GM12878 (cell line): ENCODE results near the gene USP36. TPM values are rescaled to one million over a fixed set of nuclear protein-coding genes. Genes with fewer than 3 reads are reported as not detected.
"Not testable (repeated sequence)": the region's sequence is repeated elsewhere in the genome, so short reads cannot be mapped to it uniquely, and the experiment has no call there.

Experiments
- ATAC-seq: fragments of 200-7000 bp; cut with Tn5 transposase; 3 replicates; pipeline ENCODE4 v1.9.1; 2020; ENCODE audit warnings: mild to moderate bottlenecking, moderate library complexity
- BruUV-seq: library from RNA; stranded (reverse); fragments of 400-500 nt; replicated peaks from 2 replicates; lab custom pipeline; 2021; lab: Mats Ljungman, UMichigan
- CTCF ChIA-PET: fragments of 300-600 bp; sonication (Branson Sonifier 250); formaldehyde crosslinking; extraction: SDS; loops from one replicate; lab custom pipeline; 2021; ENCODE audit warnings: inconsistent platforms; lab: Yijun Ruan, JAX
- POLR2A ChIA-PET: fragments of 350-600 bp; formaldehyde crosslinking; extraction: SDS; loops from one replicate; lab custom pipeline; 2021; ENCODE audit warnings: inconsistent platforms; lab: Charles Lee
- RAD21 ChIA-PET: fragments of 300-600 bp; sonication (Branson Sonifier 250); formaldehyde crosslinking; loops from one replicate; lab custom pipeline; 2023; ENCODE audit warnings: antibody characterized with exemption; ENCODE audit not compliant: unreplicated experiment; lab: Charles Lee
- SMC1A ChIA-PET: fragments of 300-600 bp; sonication (Branson Sonifier 250); formaldehyde crosslinking; loops from one replicate; lab custom pipeline; 2023; ENCODE audit not compliant: unreplicated experiment, uncharacterized antibody; lab: Charles Lee
- DNase-seq: peaks from one replicate; pipeline ENCODE4 v3.0.0-alpha.2; 2011; ENCODE audit warnings: low read depth, low spot score
- FAIRE-seq: peaks from 3 replicates; lab custom pipeline; 2011; peaks lifted over from hg19 to GRCh38; lab: Jason Lieb, UNC
- H2AFZ ChIP-seq: 2 replicates; pipeline ENCODE4 v1.6.0; 2011; ENCODE audit warnings: low read depth, low read length, control low read depth; ENCODE audit not compliant: control insufficient read depth
- H3K27ac ChIP-seq: 2 replicates; pipeline ENCODE4 v1.5.1; 2011; ENCODE audit warnings: control low read depth; ENCODE audit not compliant: control insufficient read depth, insufficient read depth
- H3K27me3 ChIP-seq, 2 experiments: replicated peaks in 1 of 2; 2 replicates each; pipeline versions ENCODE4 v1.6.0 to v1.6.1; 2011; ENCODE audit warnings: low read length in 1 of 2; ENCODE audit not compliant: control insufficient read depth in 2 of 2, insufficient read depth in 2 of 2
- H3K36me3 ChIP-seq, 2 experiments: 2 replicates each; pipeline ENCODE4 v1.5.1; 2011; ENCODE audit warnings: low read length in 1 of 2; ENCODE audit not compliant: control insufficient read depth in 2 of 2, insufficient read depth in 2 of 2
- H3K4me1 ChIP-seq: 2 replicates; pipeline ENCODE4 v1.6.1; 2011; ENCODE audit warnings: mild to moderate bottlenecking, low read length, moderate library complexity, mixed read lengths; ENCODE audit not compliant: control insufficient read depth, insufficient read depth
- H3K4me2 ChIP-seq: 2 replicates; pipeline ENCODE4 v1.6.0; 2011; ENCODE audit warnings: control low read depth; ENCODE audit not compliant: control insufficient read depth, insufficient read depth
- H3K4me3 ChIP-seq: fragments of 200-600 bp; sonication (generic); 2 replicates; pipeline ENCODE4 v1.5.1; 2016
- H3K79me2 ChIP-seq: 2 replicates; pipeline ENCODE4 v1.6.0; 2011; ENCODE audit warnings: low read length; ENCODE audit not compliant: control insufficient read depth, insufficient read depth
- H3K9ac ChIP-seq: 2 replicates; pipeline ENCODE4 v1.8.0; 2011; ENCODE audit warnings: low read length, control low read depth, mixed read lengths; ENCODE audit not compliant: control insufficient read depth, insufficient read depth
- H3K9me3 ChIP-seq: replicated peaks from 3 replicates; pipeline ENCODE4 v1.5.1; 2011; ENCODE audit warnings: mild to moderate bottlenecking, low read length; ENCODE audit not compliant: control insufficient read depth, insufficient read depth
- H4K20me1 ChIP-seq: 2 replicates; pipeline ENCODE4 v1.6.0; 2011; ENCODE audit not compliant: control insufficient read depth, insufficient read depth
- EZH2 ChIP-seq: IDR thresholded peaks from 2 replicates; pipeline ENCODE4 v1.6.1; 2012; ENCODE audit warnings: low read depth, mild to moderate bottlenecking, control low read depth, inconsistent platforms, low read length, borderline replicate concordance; ENCODE audit not compliant: control insufficient read depth
- IRF4 ChIP-seq: IDR thresholded peaks from 2 replicates; pipeline ENCODE4 v1.6.1; 2011; ENCODE audit warnings: low read depth, low read length
- MEF2A ChIP-seq: IDR thresholded peaks from 2 replicates; pipeline ENCODE4 v1.6.1; 2011; ENCODE audit warnings: low read depth, mild to moderate bottlenecking, low read length, moderate library complexity; ENCODE audit not compliant: insufficient read depth
- NFYB ChIP-seq: IDR thresholded peaks from 2 replicates; pipeline ENCODE4 v1.6.1; 2011; ENCODE audit warnings: low read depth, mild to moderate bottlenecking, low read length, improper control_type of control experiment, moderate library complexity; ENCODE audit not compliant: insufficient read depth
- NR2C1 ChIP-seq: fragments of 450-650 bp; IDR thresholded peaks from 2 replicates; pipeline ENCODE4 v1.6.1; 2017; ENCODE audit warnings: antibody characterized with exemption, mild to moderate bottlenecking, moderate library complexity
- POLR2AphosphoS5 ChIP-seq: IDR thresholded peaks from 2 replicates; pipeline ENCODE4 v1.6.1; 2011; ENCODE audit warnings: mild to moderate bottlenecking, low read length, inconsistent platforms
- SMAD1 ChIP-seq: fragments of 450-650 bp; IDR thresholded peaks from 2 replicates; pipeline ENCODE4 v1.6.1; 2018; ENCODE audit warnings: mild to moderate bottlenecking, low read depth; ENCODE audit not compliant: partially characterized antibody
- SREBF1 ChIP-seq: IDR thresholded peaks from 2 replicates; pipeline ENCODE4 v1.6.1; 2012; ENCODE audit warnings: mild to moderate bottlenecking, low read length
- USF2 ChIP-seq: IDR thresholded peaks from 2 replicates; pipeline ENCODE4 v1.6.1; 2011; ENCODE audit warnings: low read depth, low read length, improper control_type of control experiment, borderline replicate concordance
- YBX1 ChIP-seq: fragments of 450-650 bp; IDR thresholded peaks from 2 replicates; pipeline ENCODE4 v1.6.1; 2016; ENCODE audit warnings: antibody characterized with exemption
- YY1 ChIP-seq: IDR thresholded peaks from 2 replicates; pipeline ENCODE4 v1.6.1; 2011; ENCODE audit warnings: low read depth, mild to moderate bottlenecking, low read length
- WGBS: methylation state at CpG from one replicate; pipeline ENCODE4 v1.1.6; 2016; ENCODE audit warnings: low lambda C conversion rate; ENCODE audit not compliant: insufficient replicate concordance, insufficient coverage; ENCODE audit errors: missing lambda C conversion rate; 5-methylcytosine and 5-hydroxymethylcytosine counted together
- in situ Hi-C: fragments of 300-500 bp; cut with MboI; formaldehyde crosslinking; loops from 9 replicates; pipeline ENCODE4 v1.14.3; 2018; ENCODE audit warnings: mixed read lengths
- intact Hi-C: fragments of 100-400 bp; cut with micrococcal nuclease; formaldehyde crosslinking; loops from one replicate; pipeline ENCODE4 v1.14.2; 2022; ENCODE audit not compliant: unreplicated experiment
- polyA plus RNA-seq, 11 experiments: library from polyadenylated mRNA; depleted of rRNA in 4 of 11; unstranded in 6 of 11; stranded (reverse) in 5 of 11; fragments of >200 nt; fragmentation: Nextera tagmentation in 4 of 11; fragmentation: Illumina TruSeq in 1 of 11; extraction: Ambion mirVana in 4 of 11; extraction: Trizol in 1 of 11; gene quantifications; 1 replicate in 1 of 11; 2 replicates in 10 of 11; pipeline versions ENCODE4 v1.2.1 to v1.2.3, GENCODE V29; 2011 to 2016; ENCODE audit warnings: inconsistent platforms in 2 of 11, missing spikeins in 2 of 11, low read depth in 1 of 11
- total RNA-seq, 4 experiments: library from RNA; depleted of rRNA in 3 of 4; stranded (reverse); fragments of >200 nt in 3 of 4; fragmentation: Illumina TruSeq in 1 of 4; extraction: Trizol in 1 of 4; gene quantifications; 2 replicates each; pipeline versions ENCODE4 v1.2.1 to v1.2.3, GENCODE V29; 2013 to 2021
- TF ChIP-seq, protein P1 (sequence below): fragments of 450-650 bp; formaldehyde crosslinking; IDR thresholded peaks from 2 replicates; pipeline ENCODE4 v1.4.0; 2022; ENCODE audit warnings: mild to moderate bottlenecking, moderate library complexity

Gene USP36
- total and polyA plus RNA-seq, 10 of the 15 experiments (the other 5 are each of a cell fraction or from before 2014, with no cell fraction given), result 7.2 to 65.7 (median 33.6) TPM

- TF ChIP-seq, protein P1, sequence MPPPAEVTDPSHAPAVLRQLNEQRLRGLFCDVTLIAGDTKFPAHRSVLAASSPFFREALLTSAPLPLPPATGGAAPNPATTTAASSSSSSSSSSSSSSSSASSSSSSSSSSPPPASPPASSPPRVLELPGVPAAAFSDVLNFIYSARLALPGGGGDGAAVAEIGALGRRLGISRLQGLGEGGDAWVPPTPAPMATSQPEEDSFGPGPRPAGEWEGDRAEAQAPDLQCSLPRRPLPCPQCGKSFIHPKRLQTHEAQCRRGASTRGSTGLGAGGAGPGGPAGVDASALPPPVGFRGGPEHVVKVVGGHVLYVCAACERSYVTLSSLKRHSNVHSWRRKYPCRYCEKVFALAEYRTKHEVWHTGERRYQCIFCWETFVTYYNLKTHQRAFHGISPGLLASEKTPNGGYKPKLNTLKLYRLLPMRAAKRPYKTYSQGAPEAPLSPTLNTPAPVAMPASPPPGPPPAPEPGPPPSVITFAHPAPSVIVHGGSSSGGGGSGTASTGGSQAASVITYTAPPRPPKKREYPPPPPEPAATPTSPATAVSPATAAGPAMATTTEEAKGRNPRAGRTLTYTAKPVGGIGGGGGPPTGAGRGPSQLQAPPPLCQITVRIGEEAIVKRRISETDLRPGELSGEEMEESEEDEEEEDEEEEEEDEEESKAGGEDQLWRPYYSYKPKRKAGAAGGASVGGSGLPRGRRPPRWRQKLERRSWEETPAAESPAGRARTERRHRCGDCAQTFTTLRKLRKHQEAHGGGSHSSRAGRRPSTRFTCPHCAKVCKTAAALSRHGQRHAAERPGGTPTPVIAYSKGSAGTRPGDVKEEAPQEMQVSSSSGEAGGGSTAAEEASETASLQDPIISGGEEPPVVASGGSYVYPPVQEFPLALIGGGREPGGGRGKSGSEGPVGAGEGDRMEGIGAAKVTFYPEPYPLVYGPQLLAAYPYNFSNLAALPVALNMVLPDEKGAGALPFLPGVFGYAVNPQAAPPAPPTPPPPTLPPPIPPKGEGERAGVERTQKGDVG (CRISPR knock-in tag), result no peak
- TF ChIP-seq SMAD1 (no peak), EZH2 (no peak), NR2C1 (peak; percentile 60), SREBF1 (no peak), MEF2A (0 out of 2 replicates have a peak, but pooled peaks have one; percentile 34), USF2 (no peak; the same call in none of the 2 replicates), YBX1 (no peak), IRF4 (no peak), NFYB (no peak), POLR2AphosphoS5 (peak; percentile 87), YY1 (peak; percentile 44; the same call in 1 of the 2 replicates)
Observed at GRCh38 chr17:78840780-78841611, at the start of gene USP36 (continued).

DNA sequence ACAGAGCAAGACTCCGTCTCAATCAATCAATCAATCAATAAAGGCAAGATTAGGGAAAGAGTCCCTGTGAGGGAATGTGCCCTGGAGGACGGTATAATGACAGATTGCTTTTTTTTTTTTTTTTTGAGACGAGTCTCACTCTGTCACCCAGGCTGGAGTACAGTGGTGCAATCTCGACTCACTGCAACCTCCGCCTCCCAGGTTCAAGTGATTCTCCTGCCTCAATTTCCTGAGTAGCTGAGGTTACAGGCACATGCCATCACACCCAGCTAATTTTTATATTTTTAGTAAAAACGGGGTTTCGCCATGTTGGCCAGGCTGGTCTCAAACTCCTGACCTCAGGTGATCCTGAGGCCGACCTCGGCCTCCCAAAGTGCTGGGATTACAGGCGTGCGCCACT, 49.5 kb upstream of the USP36 start:
- H3K79me2 ChIP-seq, H3K36me3 ChIP-seq, POLR2A ChIA-PET, H3K27me3 ChIP-seq, H2AFZ ChIP-seq, intact Hi-C loops, H4K20me1 ChIP-seq, ATAC-seq, FAIRE-seq, H3K4me3 ChIP-seq, BruUV-seq, in situ Hi-C loops, DNase-seq, H3K27ac ChIP-seq, H3K9ac ChIP-seq, H3K9me3 ChIP-seq: not testable (repeated sequence)
- Histone ChIP-seq H3K4me1 (peaks cover 25% of the 10 kb centered on the region), H3K4me2 (peak overlapping the region; percentile 86)
- ChIA-PET RAD21 (interaction anchor here (0.6 kb wide), 1 partner anchor 81 kb away, joined by 3 read pairs; no protein-coding TSS in a partner anchor), CTCF (interaction anchor here (1.4 kb wide), 2 partner anchors 14 to 82 kb away, joined by 3 to 4 read pairs; no protein-coding TSS in a partner anchor), SMC1A (interaction anchor here (0.6 to 1.4 kb wide), 2 partner anchors 10 to 852 kb away, joined by 3 read pairs; no protein-coding TSS in a partner anchor)
- WGBS, result 74% methylated on average over 8 of the region's 11 CpGs
